HG03175 (cell line): ENCODE measurements around the gene RAB11FIP3.

Experiments used
- ATAC-seq: cut with Tn5 transposase; IDR thresholded peaks from one replicate; pipeline ENCODE4 v1.9.1; 2021; ENCODE audit warnings: mild to moderate bottlenecking, moderate library complexity; ENCODE audit not compliant: unreplicated experiment

Gene RAB11FIP3

DNA sequence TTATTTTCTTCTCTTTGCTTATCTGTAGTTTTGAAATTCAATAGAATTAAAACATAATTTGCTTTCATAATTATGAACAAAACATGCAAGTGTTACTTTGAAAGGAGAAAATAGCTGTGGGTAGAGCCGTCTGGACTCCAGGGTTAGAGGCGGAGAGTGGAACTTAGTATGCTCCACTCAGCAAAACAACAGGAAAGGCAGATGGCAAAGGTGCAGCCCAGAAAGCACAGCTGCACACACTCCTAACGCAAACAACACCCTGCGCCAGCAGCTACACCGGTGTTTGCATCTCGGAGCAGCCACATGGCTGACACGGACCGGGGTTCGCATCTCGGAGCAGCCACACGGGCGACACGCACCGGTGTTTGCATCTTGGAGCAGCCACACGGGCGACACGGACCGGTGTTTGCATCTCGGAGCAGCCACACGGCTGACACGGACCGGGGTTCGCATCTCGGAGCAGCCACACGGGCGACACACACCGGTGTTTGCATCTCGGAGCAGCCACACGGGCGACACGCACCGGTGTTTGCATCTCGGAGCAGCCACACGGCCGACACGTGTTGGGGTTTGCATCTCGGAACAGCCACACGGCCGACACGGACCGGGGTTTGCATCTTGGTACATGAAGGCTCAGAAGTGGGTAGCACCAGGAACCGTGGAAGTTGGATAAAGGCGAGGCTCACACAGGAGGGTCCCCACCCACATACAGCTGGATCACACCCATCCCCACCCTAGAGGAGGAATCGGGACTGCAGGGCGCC is 89.9 kb downstream of the RAB11FIP3 start:
- no peak for ATAC-seq

DNA sequence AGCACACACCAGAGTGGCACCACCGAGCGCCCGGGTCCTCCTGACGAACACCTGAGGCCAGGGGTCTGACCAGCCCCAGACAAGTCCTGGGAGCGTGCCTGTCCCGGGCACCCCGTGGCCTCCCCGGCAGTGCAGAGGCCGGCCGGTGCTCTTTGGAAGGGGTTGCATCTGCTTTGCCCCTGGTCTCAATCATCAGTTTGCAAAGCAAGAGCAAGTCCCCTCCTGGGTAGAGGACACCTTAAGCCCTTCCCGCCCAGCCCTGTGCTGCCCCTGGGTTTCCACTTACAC is 90.4 kb downstream of the RAB11FIP3 start:
- no peak for ATAC-seq

DNA sequence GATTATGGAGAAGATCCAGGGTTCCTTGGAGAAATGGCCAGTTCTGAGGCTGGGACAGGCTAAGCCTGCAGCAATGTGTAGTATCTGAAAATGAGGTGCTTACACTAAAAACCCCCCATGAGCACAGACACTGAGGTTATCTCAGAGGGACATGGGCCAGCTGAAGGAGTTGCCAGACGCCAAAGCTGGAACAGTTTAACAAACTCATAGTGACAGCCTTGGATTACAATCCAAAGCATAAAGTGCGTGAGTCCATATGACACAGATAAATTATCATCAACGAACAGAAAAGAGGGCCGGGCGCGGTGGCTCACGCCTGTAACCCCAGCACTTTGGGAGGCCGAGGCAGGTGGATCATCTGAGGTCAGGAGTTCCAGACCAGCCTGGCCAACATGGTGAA is 90.9 kb downstream of the RAB11FIP3 start:
- ATAC-seq: no peak

DNA sequence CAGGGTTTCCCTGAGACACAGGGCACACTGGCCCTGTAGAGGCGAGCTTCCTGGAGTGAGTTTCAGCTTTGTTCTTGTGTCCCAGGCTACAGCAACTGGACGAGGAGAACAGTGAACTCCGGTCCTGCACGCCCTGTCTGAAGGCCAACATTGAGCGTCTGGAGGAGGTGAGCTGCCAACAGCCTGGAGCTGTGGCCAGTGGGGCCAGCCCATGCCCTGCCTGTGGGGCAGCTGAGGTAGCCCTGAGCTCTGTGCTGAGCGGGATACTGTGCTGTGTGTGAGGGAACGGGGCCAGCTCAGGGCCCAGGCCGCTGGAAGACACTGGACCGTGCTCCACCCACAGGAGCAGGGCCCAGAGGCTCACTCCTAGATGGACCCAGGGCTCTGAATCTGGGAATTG is 93.4 kb downstream of the RAB11FIP3 start:
- no peak for ATAC-seq

DNA sequence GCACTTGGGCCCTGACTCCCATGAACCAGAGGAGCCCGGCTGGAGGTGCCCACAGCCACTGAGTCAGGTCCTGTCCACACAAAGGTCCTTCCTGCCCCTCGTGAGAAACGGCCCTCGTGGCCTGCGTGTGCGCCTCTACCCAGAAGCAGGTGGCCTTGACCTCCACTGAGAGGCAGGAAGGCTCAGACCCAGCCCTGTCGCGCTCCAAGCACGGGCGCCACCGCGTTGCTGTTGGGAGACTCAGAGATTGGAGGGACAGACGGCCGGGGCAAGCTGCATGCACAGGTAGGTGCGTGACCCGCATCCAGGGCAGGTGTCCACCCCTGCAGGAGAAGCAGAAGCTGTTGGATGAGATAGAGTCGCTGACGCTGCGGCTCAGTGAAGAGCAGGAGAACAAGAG is 94.0 kb downstream of the RAB11FIP3 start:
- no peak for ATAC-seq

DNA sequence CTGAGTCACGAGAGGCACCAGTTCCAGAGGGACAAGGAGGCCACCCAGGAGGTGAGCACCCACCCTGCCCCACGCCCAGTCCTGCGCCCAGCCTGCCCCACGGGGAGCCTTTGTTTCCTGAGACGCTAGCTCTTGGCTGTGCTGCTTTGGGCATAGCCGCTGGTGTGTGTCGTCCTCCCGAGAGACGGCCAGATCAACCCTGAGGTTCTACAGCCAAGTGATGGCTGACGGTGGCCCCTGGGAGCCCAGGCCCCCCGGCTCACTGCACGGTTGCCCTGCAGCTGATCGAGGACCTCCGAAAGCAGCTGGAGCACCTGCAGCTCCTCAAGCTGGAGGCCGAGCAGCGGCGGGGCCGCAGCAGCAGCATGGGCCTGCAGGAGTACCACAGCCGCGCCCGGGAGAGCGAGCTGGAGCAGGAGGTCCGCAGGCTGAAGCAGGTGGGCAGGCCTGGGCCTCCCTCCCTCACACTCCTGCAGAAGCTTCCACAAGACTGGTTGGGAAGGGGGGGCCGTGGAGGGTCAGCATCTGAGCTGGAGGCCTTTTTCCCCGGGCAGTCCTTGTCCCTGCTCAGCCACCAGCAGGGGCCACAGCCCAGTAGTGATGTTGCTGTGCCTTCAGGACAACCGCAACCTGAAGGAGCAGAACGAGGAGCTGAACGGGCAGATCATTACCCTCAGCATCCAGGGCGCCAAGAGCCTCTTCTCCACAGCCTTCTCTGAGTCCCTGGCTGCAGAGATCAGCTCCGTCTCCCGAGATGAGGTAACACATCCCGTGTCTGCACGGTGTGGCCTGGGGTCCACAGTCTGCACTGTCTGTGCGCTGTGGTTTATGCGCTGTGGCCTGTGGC is 94.6 kb downstream of the RAB11FIP3 start:
- ATAC-seq: no peak

DNA sequence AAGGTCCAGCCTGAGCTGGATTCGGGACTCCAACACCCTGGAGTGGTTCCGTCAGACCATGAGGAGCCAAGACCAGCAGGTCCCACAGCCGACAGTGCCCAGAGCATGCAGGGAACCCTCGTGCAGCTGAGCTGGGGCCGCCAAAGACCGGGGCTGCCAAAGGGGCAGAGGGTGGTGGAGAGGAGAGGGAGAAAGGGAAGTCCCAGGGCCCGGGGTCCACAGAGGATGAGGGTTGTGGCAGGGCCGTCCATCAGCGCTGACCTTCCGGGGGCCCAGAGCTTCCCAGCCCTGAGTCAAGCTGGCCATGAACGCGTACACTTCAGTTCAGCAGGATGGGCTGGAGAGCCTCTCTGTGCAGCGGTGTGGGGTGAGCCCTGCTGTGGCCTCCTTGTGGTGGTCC is 95.4 kb downstream of the RAB11FIP3 start:
- ATAC-seq: no peak

DNA sequence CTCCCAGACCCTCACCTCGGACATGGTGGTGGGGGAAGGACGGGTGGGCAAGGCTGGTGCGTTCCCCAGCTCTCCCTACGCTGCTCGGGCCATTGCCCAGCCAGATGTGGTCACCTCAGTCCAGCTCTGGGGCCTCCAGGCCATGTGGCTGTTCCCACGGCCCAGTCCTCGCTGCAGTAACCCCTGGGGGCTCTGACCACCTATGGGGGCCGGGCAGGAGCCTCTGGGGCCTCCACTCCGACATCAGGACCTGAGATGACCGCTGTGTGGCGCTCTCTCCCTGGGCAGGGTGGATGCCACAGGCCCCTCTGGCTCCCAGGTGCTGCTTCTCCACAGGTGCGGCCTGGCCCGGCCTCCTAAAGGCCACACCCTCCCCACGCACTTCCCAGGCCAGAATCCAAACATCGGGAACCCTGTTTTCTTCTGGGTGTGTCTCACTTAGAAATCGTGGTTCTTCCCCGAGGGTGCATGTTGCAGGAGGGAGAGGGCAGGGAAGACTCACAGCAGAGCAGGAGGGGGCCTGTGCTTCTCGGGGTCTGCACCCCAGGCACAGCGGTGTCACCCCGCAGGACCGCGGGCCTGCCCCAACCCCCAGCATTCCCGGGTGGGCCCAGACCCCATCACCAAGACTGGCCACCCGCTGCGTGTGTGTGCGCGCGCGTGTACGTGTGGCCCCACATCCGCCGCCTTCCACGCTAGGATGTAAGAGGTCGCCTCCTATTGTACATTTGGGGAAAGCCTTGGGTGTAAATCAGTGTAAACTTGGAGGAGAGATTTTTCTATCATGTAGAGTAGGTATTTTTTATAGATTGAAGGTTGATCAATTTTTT is 96.1 kb downstream of the RAB11FIP3 start:
- ATAC-seq: no peak

DNA sequence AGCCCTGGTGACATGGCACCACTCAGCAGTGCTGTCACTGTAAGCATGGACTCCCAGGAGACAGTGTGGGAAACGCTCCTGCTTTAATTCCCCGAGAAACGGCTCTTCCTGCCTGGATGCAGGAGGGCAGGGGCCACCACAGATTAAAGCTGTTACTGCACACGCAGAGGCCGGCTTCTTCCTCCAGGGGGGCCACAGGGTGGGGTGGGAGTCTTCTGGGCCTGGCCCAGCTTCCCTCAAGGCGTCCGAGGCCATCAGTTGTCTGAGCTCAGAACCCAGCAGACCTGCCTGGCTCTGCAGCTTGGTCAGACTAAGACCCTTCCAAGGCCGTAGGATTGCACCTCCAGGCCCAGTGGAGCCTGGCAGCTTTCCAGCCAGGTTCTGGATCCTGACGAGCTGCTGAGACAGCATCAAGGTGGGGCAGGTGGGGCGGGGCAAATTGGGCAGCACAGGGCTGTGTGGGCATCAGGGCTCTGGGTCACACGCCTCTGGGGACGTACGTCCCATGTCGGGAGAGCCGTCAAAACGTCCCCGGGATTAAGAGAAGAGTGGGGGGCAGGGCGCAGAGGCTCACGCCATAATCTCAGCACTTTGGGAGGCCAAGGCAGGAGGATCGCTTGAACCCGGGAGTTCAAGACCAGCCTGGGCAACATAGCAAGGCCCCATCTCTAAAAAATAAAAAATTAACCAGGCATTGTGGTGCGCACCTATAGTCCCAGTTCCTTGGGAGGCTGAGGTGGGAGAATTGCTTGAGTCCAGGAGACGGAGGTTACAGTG is 97.1 kb downstream of the RAB11FIP3 start:
- no peak for ATAC-seq

DNA sequence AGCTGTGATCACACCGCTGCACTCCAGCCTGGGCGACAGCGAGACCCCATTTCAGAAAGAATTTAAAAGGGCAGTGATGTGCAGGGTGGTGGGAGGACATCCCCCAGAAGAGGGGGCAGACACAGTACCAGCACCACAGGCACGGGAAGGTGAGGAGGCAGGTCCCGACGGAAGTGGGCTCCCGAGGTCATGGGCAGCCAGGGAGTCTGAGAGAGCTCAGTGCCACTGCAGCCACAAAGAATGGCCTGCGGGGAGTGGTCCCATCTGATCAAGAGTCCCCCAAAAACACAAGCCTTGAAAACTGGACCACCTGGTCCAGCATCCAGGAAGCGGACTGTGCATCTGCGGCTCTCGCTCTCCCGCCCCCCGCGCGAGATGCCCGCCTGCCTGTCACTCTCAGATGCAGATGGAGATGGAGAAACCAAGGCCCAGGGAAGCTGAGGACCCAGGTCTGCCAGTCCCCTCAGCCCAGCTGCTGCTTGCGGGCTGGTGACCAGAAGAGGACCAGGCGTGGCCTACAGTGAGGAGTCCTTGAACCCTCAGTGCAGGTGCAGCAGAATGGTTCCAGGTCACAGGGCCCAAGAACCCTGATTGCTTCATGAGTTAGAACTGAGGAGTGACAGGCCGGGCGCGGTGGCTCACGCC is 97.8 kb downstream of the RAB11FIP3 start:
- no peak for ATAC-seq

DNA sequence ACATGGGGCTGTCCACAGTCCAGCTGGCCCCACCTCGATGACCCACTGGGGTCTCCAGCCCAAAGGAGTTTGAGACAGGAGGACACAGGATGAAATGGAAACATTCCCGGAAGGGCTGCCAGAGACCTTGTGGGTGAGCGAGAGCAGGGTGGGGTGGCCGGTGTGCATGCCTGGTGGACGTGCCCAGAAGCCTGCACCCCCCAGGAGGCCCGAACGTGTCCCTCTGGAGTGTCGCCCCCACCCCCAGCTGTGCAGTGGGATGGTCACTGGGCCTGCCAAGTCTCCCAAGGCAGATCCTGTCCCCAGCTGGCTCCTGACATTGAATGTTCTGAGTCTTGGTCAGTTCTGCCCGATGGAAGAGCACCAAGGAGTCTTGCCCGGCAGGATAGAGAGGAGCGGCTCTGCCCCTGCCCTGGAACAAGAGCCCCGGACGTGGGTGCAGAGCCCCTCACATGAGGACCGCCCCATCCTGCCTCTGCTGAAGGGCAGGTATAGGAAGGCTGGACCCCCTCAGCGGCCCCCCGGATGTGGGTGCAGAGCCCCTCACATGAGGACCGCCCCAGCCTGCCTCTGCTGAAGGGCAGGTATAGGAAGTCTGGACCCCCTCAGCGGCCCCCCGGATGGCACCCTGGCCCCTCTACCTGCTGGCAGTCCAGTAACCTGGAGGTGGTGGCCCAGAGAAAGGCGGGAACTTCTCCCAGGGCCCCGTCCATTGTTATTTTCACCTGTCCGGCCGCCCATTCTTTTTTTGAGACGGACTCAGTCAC is 99.0 kb downstream of the RAB11FIP3 start:
- no peak for ATAC-seq

DNA sequence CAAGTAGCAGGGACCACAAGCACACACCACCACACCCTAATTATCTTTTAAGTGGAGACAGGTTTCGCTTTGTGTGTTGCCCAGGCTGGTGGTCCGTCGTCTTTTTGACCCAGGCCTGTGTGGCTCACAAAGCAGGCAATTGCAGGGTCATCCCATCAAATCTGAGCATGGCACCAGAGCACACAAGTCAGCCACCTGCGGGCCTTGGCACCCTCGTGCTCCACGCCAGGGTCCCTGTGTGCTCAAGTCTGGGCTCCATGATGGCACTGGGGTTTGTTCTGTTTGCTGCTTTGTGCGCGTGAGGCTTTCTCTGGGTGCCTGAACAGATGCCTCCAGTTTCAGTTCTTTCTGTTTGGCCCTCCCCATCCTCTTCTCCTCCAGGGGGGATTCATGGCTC is 99.7 kb downstream of the RAB11FIP3 start:
- no peak for ATAC-seq

DNA sequence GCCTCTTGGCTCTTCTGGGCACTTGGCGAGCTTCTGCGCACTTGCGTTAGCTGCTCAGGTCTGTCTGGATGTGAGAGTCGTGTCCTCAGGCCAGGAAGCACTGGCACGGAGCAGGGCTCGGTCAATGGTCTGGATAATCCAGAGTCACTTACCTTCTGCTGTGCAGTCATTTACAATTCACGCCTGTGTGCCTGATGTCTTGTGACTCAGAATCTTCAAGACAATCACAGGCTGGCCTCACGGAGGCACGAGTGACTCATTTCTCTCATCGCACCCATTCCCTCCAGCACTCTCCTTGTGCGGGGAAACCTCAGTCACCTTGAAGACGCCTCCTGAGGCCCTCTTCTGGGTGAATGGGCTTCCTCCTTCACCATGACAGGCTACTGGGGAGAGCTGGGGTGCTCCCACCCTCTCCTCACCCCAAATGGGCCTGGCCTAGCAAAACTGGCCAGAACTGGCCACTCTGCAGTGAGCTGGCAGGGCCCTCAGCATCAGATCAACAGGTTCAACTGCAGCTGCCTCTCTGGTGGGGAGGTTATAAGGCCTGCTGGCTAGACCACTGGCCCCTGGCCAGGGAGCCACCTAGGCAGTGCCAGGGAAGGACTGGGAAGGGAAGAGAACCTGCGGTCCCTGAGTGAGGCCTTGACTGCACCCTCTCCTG is 100.2 kb downstream of the RAB11FIP3 start:
- no peak for ATAC-seq

DNA sequence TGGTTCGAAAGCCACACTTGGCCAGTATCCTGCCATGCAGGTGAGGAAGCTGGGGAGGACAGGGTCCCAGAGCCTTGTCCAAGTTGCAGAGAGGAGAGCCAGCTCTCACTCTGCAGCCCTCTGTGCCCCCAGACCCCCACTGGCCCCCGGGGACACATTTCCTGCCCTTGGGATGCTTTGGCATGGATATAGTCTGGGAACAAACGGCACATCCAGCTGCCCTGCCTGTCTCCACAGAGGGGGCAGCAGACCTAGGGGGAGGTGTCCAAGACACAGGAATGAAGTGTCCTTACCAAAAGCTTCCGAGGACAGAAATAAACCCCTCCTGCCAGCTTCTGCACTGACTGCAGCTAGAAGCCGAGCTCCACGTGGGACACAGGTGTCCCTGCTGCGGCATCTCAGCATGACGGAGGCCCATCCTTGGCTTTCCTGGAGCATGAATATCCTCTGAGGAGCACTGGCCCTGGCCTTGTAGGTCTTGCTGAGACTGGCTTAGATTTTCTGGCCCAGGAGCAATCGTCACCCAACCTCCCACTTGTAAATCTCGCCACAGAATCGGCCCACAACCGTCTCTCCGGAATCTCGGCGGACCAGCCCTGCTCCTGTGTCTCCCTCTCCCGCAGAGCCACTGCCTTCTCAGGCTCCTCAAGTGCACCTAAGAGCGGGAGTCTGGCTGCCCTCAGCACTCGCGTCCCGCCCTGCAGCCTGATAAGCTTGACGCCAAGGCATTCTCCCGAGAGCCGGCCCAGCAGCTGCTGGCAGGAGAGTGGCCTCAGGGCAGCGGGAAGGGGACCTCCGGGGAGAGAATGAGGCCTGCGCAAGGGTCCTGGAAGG is 100.9 kb downstream of the RAB11FIP3 start:
- no peak for ATAC-seq

DNA sequence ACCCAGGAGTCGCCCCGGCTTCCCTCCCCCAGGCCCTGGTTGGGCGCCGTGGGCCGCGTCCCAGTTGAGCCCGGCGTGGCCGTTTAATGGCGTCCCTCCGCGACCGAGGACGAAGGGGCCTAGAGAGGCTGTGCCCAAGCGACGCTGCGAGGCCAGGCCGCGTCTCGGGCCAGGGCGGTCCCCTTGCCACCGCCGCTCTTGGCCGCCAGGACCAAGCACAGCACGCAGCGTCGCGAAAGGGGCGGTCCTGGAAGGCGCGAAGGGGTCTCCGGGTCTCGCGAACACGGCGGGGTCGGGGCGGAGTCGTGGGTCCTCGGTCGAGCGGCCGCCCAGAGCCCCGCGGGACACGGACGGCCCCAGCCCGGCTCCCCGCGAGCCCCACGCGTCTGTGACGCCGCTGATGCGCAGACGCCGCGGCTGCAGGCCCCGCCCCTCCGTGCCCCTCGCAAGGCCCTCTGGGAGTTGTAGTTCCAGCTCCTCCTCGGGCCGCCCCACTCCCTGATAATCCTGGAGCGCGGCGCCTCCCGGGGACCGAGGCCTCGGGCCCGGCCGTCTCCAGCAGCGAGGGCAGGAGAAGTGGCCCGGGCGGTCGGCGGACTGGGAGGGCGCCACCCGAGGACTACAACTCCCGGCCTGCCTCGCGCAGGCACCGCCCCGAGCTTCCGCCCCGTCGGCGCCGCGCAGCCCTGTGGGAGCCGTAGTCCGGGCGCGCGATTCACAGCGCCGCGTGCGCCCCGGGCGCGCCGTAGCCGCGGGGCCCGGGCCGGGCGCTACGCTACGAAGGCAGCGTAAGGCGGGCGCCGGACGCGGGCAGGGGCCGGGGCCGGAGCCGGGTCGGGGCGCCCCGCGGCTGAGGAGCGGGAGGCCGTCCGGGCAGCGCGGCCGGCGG is 101.8 kb downstream of the RAB11FIP3 start, which contains the start of gene CAPN15:
CAPN15 (plus strand) TSS at position 698 of the 889 bp plus-strand sequence. CDS start 19,127 bp downstream, outside the sequence.
- ATAC-seq: peak; percentile 68

DNA sequence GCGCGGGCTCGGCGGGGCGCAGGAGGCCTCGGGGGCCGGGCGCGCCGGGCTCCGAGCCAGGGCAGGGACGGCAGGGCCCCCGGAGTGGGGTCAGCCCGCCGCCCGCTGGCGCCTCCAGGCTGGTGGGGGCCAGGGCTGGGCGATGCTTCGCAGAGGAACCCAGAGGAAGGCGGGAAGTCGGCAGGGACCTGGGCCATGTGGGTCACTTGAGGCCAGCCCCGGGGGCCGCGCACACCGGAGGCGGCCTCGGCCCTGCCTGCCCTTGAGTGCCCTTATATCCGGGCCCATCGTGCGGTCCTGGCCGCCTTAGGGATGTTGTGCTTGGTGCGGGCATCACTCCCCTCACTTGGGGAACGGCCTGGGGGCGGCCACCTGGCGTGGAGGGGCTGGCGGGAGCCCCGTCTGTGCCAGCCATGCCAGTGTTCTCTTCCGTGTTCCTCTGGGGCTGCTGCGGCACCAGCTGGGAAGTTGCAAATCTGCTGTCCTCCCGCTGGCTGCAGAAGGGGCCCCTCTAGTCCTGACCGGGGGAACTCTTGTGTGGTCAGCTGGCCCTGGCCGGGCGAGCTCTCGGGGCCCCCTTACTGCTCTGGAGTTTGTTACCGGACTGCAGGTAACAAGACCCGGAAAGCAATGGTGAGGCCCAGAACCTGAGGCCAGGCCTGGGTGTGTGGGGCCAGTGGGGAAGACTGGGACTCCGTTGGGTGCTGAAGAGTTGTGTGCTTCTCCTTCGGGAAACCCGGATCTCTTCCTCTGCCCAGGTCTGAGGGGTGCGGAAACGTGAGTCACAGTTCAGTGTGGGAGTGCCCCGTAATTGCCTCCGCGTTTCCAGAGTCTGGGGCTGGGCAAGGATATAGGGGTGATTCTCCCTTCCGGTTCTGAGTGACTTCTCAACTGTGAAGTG is 102.9 kb downstream of the RAB11FIP3 start:
- ATAC-seq: peak; percentile 8
